SK-N-MC (cell line): ENCODE results near the gene CACNG7.

ENCODE experiments used
- EZH2 ChIP-seq: fragments of 200-600 bp; sonication (generic); IDR thresholded peaks from one replicate; pipeline ENCODE4 v1.6.1; 2017; ENCODE audit warnings: antibody characterized with exemption
- POLR2AphosphoS5 ChIP-seq: IDR thresholded peaks from 2 replicates; pipeline ENCODE4 v1.6.1; 2012; ENCODE audit warnings: mild to moderate bottlenecking, low read depth, low read length, borderline replicate concordance

GRCh38 chr19:53879140-53880081 lies 29.7 kb upstream of the CACNG7 start:
- no peak for TF ChIP-seq EZH2
- peak; percentile 36; the same call in 1 of the 2 replicates for TF ChIP-seq POLR2AphosphoS5
